ENCODE data around the gene KLHL14.

KLHL14 gene

GRCh38 chr18:32769071-32769585 is 3.7 kb downstream of the KLHL14 start:
- TF ChIP-seq CTCF (IDR thresholded peaks at IDR 0.05): no peak

- no peak for TF ChIP-seq CTCF (IDR thresholded peaks at IDR 0.05)
Measured at GRCh38 chr18:32767400-32767799, 5.4 kb downstream of the KLHL14 start.

DNA sequence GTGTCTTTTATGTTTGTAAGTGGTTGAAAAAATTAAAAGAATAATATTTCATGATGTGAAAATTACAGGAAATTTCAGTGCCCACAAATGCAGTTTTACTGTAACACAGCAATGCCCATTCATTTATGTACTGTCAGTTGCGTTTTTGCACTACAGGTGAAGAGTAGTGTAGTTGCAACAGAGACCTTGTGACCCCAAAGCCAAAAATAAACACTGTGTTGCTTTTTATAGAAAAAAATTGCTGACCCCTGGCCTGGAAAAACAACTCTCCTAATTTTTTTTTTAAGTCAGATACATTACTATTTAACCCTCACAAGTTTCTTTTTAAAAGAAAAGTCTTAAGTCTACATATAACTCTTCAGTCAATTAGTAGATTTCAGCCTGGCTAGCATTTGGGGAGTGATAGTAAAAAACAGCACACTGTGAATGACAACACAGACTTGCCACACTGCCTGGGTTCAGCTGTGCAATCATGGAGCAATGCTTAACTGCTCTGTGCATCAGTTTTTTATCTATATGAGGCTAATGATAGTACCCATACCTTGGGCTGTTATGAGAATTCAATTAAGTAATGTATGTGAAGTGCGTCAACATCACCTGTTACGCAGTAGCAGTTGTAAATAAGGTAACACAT is 8.1 kb downstream of the KLHL14 start:
- TF ChIP-seq CTCF (IDR thresholded peaks at IDR 0.05): no peak

DNA sequence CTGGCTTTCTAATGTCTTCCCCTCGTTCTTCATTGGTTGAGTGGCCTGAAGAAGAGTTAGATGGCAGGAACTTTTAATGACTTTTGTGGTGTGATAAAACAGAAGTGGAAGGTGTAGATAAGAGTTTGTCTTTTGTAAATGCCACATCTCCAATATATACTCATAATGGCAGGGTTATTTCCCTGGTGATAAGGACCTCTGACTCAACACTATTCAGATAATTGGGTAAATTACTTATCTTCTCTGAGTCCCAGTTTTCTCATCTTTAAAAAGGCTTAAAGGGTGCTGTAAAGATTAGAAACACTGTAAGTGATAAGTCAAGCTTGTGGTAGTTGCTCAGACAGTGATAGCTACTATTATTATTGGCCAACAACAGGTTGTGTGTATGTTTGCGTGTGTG is 9.5 kb downstream of the KLHL14 start:
- TF ChIP-seq CTCF (IDR thresholded peaks at IDR 0.05): no peak

DNA sequence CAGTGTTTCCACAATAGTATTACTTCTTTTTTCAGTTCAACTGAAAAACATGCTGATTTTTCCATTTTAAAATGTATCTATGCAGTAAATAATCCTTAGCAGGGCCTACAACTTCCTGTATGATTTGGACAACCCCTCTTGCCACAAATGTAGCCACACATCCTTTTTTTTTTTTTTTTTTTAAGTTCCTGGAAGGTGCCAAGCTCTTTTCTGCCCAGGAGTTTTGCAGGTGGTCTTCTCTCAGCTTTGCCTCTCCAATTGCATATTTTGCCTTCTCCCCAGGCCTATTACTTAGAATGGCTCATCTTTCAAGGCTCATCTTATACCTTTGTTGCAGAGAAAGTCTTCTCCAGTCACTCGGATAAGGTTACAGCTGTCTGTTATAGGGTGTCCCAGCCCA is 11.6 kb downstream of the KLHL14 start:
- no peak for TF ChIP-seq CTCF (IDR thresholded peaks at IDR 0.05)

GRCh38 chr18:32760391-32760790 is 12.4 kb downstream of the KLHL14 start:
- no peak for TF ChIP-seq CTCF (IDR thresholded peaks at IDR 0.05)

GRCh38 chr18:32759611-32760167 is 13.1 kb downstream of the KLHL14 start:
- TF ChIP-seq CTCF (IDR thresholded peaks at IDR 0.05): no peak

Data from LNCAP (cell line).